HuH-7.5 (cell line): Measurements from ENCODE around the gene ADAD1.

ENCODE experiments used
- DNase-seq: peaks from one replicate; pipeline ENCODE4 v3.0.0; 2011; ENCODE audit warnings: low spot score

Gene ADAD1

DNA sequence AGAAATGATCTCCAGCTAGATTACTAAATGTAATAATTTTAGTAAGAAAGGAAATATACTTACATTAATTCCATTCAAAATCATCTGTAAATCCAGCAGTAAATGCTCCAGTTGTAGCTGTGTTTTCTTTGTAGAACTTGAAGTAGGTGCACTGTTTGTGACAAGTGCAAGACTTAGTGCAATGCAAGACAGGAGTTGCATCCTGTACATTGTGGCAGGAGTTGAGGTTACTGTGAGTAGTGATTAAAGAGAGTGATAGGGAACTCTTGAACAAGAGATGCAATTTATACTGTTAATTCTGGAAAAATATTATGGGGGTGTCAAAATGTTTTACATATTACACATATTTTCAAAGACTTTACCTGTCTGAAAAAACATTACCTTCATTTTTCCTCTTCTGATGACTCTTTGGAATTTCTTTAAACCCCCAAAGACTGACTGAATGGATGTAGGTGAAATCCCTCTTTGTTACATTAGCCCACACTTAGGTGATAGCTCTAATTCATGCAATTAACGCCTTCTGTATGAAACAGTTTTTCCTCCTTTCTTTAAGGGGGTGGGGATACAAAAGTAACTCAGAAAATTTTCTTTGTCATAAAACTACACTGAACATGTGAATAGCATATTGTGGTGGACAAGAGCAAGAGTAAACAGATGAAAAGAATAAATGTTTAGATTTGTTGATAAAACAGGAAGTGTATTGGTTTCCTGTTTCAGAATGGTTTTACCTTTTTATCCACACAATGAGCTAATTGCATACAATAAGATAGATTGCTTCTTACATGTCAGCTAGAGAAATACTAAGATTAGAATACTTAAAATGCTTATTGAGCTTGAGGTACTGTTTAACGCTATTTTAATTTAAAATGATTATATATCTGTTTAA is 77.7 kb downstream of the ADAD1 start, which contains the start of gene IL2:
Gene IL2, minus strand, starts transcription at position 495 of the 886 bp plus-strand sequence. Its CDS starts 285 bp downstream, at position 210.
- DNase-seq, result no peak

DNA sequence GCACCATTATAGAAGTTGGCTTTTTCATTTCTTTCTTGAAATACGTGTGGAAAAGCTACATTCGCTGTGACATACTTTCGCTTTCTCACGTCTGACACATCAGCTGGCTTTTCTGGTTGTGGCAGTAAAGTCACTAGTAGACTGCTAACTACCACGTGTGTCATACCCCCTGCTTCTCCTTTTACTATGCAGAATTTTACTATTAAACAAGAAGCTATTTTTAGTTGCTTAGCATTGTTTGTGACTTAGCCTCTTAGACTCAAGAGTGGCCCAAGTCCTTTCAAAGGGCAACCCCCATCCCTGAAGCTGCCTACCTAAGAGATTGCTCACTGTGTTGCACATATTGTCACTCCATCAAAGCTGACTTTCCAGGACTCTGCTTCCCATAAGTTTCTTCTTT is 79.8 kb downstream of the ADAD1 start:
- DNase-seq, result no peak

DNA sequence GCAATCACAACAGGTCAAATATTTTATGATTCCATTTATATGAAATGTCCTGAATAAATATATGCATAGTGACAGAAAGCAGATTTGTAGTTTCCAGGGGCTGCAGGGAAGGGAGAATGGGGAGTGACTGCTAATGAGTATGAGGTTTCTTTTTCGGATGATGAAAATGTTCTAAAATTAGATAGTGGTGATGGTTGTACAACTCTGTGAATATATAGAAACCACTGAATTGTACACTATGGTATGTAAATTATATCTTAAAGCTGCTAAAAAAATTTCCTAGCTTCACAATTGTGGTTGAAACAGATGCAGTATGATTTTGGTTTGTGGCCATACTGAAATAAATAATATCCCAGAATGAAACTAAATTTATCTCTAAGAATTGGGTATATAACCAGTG is 90.6 kb downstream of the ADAD1 start:
- no peak for DNase-seq

DNA sequence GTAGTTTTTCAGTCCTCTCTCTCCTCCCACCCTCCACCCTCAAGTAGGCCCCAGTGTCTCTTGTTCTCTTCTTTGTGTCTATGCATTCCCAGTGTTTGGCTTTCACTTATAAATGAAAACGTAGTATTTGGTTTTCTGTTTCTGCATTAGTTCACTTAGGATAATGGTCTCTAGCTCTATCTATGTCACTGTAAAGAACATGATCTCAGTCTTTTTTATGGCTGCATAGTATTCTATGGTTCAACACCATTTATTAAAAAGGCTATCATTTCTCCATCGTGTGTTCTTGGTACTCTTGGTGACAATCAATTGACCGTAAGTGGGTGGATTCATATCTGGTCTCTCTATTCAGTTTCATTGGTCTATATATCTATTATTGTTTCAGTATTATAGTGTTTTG is 96.4 kb downstream of the ADAD1 start:
- DNase-seq, result no peak

DNA sequence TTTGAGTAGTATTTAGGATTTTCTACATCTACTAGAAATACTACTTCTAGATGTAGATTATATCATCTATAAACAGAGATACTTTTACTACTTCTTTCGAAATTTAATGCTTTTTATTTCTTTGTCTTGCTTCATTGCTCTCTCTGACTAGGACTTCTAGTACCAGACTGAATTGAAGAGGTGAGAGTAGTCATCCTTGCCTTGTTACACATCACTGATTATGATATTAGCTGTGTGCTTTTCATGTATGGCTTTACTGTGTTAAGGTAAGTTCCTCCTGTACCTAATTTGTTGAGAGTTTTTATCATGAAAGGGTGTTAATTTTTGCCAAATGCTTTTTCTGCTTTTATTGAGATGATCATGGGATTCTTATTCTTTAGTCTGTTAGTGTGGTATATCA is 97.3 kb downstream of the ADAD1 start:
- DNase-seq, result no peak

DNA sequence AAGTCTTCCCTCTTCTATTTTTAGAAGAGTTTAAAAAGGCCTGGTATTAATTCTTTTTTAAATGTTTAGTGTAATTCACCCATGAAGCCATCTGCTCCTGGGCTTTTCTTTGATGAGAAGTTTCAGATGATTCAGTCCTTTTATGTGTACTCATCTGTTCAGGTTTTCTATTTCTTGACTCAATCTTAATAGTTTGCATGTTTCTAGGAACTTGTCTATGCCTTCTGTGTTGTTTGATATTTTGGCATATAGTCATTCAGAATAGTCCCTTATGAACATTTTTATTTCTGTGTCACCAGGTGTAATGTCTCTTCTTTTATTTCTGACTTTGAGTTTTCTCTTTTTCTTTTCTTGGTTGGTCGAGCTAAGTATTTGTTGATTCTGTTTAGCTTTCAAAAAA is 97.9 kb downstream of the ADAD1 start:
- no peak for DNase-seq
